Measurements from ENCODE around the gene ARID1A. TPM values are rescaled to one million over a fixed set of nuclear protein-coding genes. Genes with fewer than 3 reads are reported as not detected.
A peak's percentile ranks its signal among the peaks of the same experiment; 100 is the strongest.

Gene ARID1A
- total RNA-seq, 1 donor from 2014 or later, result 160 TPM

DNA sequence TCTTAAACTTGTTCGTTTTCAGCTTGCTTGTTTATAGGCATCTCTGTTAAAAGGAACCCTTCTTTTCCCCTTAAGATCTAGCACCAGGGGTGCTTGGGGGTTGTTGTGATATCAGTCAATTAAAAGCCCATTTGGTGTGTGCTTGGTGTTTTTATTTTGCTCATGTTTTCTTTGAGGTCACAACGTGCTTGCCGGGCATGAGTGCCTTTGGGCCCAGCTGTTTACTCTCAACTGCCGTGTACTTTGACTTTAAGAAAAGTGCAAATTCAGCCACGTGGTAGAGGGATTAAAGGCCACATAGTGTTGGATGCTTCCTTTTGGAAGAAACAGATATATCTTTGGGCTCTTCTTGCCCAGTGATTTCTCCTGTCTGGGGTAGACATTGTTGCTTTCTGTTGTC is 10.5 kb downstream of the ARID1A start:
- Mint-ChIP-seq H3K36me3 (peaks cover 11% of the 10 kb centered on the region), H3K27me3 (ENCODE audit: low read depth) (no peaks in the 10 kb centered on the region), H3K4me3 (no peak overlapping the region), H3K27ac (peak overlapping the region; percentile 61), H3K4me1 (peaks cover 29% of the 10 kb centered on the region), H3K9me3 (no peaks in the 10 kb centered on the region)
- TF ChIP-seq, protein P1, sequence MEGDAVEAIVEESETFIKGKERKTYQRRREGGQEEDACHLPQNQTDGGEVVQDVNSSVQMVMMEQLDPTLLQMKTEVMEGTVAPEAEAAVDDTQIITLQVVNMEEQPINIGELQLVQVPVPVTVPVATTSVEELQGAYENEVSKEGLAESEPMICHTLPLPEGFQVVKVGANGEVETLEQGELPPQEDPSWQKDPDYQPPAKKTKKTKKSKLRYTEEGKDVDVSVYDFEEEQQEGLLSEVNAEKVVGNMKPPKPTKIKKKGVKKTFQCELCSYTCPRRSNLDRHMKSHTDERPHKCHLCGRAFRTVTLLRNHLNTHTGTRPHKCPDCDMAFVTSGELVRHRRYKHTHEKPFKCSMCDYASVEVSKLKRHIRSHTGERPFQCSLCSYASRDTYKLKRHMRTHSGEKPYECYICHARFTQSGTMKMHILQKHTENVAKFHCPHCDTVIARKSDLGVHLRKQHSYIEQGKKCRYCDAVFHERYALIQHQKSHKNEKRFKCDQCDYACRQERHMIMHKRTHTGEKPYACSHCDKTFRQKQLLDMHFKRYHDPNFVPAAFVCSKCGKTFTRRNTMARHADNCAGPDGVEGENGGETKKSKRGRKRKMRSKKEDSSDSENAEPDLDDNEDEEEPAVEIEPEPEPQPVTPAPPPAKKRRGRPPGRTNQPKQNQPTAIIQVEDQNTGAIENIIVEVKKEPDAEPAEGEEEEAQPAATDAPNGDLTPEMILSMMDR (IDR thresholded peaks at IDR 0.05; ENCODE audit: unreplicated experiment), result no peak
- no peak for DNase-seq (ENCODE audit: low spot score in 2 of 2, unreplicated experiment in 2 of 2)

DNA sequence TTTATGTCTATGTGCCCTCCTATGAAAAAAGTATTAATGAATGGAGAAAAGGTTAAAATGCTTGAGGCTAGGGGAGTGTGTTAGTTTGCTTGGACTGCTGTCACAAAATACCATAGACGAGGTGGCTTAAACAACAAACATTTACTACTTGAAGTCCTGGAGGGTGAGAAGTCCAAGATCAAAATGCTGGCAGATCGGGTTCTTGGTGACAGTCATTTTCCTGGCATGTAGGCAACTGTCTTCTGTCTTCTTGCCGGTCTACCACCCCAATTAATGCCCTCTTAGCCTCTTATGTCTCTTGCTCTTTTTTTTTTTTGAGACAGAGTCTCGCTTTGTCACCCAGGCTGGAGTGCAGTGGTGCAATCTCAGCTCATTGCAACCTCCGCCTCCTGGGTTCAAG is 15.0 kb downstream of the ARID1A start:
- Mint-ChIP-seq H3K36me3 (peaks cover 16% of the 10 kb centered on the region), H3K4me3 (no peak overlapping the region), H3K4me1 (peaks cover 39% of the 10 kb centered on the region), H3K27me3 (ENCODE audit: low read depth) (no peaks in the 10 kb centered on the region), H3K9me3 (no peaks in the 10 kb centered on the region), H3K27ac (no peak overlapping the region)
- TF ChIP-seq, protein P1 (IDR thresholded peaks at IDR 0.05; ENCODE audit: unreplicated experiment), result no peak
- no peak for DNase-seq (ENCODE audit: low spot score in 2 of 2, unreplicated experiment in 2 of 2)

DNA sequence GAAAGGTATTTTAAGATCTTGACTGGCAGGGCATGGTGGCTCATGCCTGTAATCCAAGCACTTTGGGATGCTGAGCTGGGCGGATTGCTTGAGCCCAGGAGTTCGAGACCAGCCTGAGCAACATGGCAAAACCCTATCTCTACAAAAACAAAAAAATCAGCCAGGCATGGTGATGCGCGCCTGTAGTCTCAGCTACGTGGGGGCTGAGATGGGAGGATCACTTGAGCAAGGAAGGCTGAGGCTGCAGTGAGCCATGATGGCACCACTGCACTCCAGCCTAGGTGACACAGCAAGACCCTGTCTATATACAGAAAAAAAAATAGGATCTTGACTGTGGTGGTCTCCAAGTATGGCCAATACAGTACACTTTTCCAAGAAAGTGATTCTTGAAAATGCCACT is 16.0 kb downstream of the ARID1A start:
- H3K4me1 Mint-ChIP-seq, result peaks cover 34% of the 10 kb centered on the region
- no peak overlapping the region for H3K4me3 Mint-ChIP-seq
- peak overlapping the region; percentile 4 for H3K27ac Mint-ChIP-seq
- TF ChIP-seq, protein P1 (IDR thresholded peaks at IDR 0.05; ENCODE audit: unreplicated experiment), result no peak
- no peak for DNase-seq (ENCODE audit: low spot score in 2 of 2, unreplicated experiment in 2 of 2)
- no peaks in the 10 kb centered on the region for H3K9me3 Mint-ChIP-seq
- peaks cover 16% of the 10 kb centered on the region for H3K36me3 Mint-ChIP-seq
- no peaks in the 10 kb centered on the region for H3K27me3 Mint-ChIP-seq (ENCODE audit: low read depth)

DNA sequence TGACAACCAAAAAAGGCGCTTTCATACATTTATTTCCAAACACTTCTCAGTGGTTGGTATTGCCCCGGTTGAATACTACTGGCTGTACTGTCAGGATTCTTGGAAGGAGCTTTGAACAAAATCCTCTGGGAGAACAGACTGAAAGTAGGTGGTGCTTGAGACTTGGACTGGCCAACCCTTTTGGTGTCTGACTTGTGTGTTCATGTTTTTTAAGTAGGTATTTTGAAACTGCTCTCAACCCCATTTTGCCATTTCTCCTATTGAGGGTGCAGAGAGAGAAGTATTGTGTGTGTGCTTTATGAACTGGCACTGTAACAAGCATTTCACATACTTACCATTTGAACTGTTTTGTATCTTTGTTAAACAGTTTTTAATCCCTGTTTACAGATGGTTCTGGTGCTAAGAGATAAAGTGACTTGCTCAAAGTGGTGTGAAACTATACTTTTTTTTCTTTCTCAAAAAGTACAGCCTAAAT is 21.2 kb downstream of the ARID1A start:
- Mint-ChIP-seq H3K9me3 (no peaks in the 10 kb centered on the region), H3K4me1 (peaks cover 53% of the 10 kb centered on the region), H3K4me3 (no peak overlapping the region), H3K27me3 (ENCODE audit: low read depth) (no peaks in the 10 kb centered on the region), H3K27ac (peak overlapping the region; percentile 72), H3K36me3 (peaks cover 11% of the 10 kb centered on the region)
- no peak for DNase-seq (ENCODE audit: low spot score in 2 of 2, unreplicated experiment in 2 of 2)
- TF ChIP-seq, protein P1 (IDR thresholded peaks at IDR 0.05; ENCODE audit: unreplicated experiment), result no peak

DNA sequence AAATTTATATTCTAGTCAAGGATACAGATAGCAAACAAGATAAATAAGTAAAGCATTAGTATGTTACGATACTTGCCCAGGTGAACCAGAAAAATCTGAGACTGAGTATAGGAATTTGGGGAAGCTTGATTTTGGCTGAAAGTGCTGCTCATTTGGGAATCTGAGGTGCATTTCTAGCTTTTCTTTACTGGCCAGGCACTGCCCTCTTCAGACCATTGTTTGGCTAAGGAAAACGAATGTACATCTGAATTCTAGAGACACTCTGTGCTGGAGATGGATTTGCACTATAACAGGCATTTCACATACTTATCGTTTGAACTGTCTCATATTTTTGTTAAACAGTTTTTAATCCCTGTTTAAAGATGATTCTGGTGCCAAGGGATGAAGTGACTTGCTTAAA is 23.4 kb downstream of the ARID1A start:
- TF ChIP-seq, protein P1 (IDR thresholded peaks at IDR 0.05; ENCODE audit: unreplicated experiment), result no peak
- Mint-ChIP-seq H3K4me3 (no peak overlapping the region), H3K9me3 (no peaks in the 10 kb centered on the region), H3K27ac (peak overlapping the region; percentile 80), H3K36me3 (peaks cover 6% of the 10 kb centered on the region), H3K27me3 (ENCODE audit: low read depth) (no peaks in the 10 kb centered on the region), H3K4me1 (peaks cover 66% of the 10 kb centered on the region)
- no peak for DNase-seq (ENCODE audit: low spot score in 2 of 2, unreplicated experiment in 2 of 2)

Data from mesothelial cell of epicardium (in vitro differentiated cells).